Pons (tissue), 1 donor: ENCODE results near the gene MACROD1.
A peak's percentile ranks its signal among the peaks of the same experiment; 100 is the strongest.

Experiments used
- DNase-seq: peaks from one replicate; pipeline ENCODE4 v3.0.0-alpha.2; 2016; ENCODE audit warnings: low spot score

The MACROD1 gene

DNA sequence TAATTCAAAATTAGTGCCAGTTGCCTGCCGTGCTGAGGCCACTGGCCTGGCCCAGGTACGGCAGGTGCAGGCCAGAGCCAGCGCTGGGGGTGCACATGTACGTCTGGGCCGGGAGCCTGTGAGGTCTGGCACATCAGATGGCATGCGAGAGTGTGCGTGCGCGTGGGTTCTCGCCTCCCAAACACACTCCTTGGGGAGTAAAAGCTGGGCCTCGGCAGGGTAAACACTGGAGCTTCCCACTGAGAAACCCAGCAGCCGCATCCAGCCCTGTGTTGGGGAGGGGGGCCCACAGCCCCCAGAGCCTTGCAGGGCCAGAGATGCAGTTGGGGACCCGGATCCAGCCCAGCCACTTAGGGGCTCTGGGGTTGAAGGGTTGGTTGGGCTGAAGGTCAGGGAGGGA is 92.4 kb downstream of the MACROD1 start:
- DNase-seq: no peak

DNA sequence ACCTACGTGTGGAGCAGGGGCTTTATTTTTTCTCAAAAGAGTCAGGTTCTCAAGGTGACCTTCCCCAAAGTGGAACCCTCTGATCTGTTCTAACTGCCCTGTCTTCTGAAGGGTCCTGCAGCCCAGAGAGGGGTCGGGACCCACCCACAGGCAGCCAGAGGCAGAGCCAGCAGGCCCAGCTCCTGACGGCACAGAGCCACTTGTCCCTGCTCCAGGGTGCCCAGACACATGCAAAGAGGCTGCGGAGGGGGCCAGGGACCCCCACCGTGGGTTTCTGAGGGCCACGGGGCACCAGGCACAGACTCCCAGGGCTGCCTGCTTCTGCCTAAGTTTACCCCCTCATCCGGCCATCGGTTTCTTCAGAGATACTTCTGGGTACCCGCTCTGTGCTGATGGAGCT is 93.0 kb downstream of the MACROD1 start:
- DNase-seq: no peak

DNA sequence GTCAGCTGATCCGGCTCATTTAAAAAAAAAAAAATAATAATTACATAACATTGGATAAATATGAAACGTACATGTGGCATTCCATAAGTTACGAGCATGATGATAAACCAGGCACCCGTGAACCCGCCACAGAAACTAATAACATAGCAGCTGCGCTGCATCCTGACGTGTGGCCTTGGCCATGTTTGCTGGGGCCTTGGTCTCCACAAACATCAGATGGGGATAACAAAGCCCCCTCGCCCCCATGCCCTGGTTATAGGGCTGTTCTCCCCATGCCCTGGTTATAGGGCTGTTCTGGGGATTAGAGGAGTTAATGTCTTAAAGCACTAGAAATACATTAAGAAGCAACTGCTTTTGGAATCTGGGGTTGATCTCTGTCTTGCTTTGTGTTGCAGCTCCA is 93.5 kb downstream of the MACROD1 start:
- DNase-seq: no peak

DNA sequence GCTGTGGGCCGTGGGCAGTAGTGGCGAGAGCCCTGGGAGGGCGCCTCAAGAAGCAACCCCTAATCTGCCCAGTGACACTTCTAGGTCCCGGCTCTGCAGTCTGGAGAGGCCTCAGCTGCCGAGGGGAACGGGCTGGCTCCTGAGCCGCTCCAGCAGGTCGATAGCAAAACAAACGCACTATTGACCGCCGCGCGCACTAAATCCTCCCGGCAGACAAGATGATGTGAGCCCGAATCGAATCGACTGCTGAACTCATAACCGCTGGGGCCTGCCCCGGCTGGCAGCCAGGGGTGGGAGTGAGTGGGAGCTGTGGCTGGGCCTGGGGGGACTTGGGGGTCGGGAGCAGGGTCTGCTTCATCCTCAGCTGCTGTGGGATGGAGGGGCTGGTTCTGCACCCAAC is 94.1 kb downstream of the MACROD1 start:
- no peak for DNase-seq

DNA sequence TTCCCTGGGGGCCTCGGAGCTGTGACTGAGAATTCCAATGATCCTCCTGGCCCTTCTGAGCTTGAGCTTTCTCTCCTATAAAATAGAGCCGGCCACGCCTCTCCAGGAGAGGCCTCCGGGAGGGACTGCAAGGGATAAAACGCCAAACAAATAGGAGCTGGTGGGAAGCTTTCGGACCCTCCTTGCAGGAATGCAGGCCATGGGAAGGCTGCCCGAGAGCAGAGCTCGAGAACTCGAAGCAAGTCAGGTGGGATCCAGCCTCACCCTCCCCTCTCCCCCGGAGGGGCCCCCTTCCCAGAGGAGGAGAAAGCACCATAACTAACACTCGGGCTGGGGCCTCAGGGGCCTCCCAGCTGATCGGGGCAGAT is 95.6 kb downstream of the MACROD1 start:
- DNase-seq: no peak

DNA sequence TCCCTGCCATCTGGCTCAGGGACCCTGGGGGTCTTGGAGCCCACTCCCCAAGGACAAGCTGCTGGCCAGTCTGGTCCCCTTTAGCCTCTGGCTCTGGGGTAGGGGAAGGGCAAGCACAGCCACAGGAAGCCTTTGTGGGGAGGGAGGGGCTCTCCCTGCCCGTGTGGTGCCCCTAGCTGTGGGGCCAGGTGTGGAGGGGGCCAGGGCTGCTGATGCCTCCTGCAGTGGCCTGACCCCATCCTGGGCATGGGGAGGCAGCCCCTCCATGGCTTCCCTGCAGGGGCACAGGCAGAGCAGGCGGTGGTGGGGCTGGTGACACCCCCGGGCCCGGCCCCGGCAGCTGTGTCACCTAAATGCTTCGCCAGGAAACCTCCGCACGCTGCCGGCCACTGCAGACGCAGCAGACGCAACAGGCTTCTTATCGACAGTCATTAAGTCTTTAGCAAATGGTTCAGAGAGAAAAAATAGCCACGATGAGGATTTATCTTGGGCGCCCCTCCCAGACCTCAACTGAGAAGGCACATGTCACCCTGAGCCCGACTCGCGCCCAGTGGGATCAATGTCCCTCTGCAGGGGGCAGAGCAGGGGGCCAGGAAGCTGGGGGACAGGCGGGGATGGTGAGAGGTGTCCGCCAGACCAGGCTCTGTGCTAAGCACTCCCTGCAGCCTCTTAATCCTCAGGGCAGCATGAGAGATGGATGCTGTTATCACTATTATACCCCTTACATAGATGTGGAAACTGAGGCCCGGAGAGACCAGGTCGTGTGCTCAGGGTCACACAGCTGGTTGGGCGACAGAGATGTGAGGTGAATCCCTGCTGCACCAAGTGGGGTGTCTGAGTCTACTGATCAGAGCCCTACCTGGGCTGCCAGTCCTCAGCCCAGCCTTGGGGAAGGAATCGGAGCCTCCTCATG is 96.3 kb downstream of the MACROD1 start:
- DNase-seq: no peak

DNA sequence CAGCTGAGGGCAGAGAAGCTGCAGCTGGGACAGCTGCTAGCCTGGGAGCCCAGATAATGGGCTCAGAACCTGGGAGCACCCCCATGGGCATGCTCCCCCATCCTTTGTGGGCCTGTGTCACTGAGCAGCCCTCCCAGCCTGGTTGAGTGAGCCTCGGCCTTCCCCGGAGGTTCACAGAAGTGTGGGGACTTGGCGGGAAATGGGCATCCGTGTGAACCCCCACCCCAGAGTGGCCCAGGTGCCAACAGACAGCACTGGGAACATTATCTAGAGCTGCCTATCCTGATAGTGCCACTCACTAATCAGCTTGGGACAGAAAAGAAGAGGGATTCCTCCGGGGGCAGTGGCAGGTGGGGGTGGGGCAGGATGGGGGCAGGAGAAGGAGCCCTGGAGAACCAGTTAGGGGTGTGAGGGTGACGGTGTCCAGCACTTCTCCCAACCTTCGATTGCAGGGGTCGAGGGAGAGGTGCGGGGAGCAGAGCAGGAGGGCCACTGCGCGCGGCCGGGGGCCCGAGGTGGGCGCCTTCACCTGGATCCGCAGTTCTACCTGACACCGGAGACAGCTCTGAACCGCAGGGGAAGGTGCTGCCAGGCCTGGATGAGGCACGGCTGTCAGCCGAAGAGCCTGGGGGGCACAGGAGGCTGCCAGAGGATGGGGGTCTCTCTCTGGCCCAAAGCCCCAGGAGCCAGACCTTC is 97.1 kb downstream of the MACROD1 start:
- DNase-seq: no peak

DNA sequence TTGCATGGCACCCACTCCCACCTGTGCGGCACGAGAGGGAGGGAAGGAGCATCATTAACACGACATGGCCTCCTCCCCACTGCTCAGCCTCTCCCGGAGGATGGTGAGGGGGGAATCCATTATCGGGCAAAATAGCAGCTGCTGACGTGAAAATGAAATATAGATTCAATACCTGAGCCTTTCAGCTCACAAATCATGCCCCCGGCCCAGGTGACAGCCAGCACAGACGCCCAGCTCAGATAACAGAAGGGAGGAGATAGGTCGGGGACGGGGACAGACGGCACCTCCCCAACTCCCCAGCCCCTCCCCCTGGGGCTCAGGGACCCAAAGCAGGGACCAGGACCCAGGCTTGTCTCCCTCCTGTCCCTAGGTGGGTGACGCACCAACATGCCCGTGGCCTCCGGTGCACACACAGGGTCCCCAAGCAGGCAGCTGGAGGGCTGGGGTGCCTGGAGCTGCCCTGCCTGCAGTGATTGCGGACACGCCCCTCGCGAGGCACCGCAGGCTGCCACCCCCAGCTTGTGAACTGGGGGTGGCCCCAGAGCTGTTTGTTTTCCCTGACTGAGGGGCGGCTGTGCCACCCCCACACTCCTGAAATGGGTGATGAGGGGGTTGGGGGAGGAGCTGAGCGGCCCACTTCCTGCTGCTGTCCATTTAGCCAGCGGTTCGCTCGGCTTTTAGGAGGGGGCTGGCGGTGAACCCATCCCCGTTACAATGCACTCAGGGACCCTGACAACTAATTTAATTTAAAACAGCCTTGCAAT is 98.5 kb downstream of the MACROD1 start:
- DNase-seq: no peak

DNA sequence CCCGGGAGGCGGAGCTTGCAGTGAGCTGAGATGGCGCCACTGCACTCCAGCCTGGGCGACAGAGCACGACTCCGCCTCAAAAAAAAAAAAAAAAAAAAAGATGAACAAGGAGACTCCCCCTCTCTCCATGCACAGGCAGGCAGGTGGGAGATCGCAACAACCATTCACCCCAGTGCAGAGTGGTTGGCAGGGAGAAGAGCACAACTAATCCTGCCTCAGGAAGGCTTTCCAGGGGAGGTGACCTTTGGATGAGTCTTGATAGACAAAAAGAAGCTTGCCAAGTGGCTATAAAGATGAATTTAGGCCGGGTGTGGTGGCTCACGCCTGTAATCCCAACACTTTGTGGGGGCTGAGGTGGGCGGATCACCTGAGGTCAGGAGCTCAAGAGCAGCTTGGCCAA is 100.2 kb downstream of the MACROD1 start:
- no peak for DNase-seq

DNA sequence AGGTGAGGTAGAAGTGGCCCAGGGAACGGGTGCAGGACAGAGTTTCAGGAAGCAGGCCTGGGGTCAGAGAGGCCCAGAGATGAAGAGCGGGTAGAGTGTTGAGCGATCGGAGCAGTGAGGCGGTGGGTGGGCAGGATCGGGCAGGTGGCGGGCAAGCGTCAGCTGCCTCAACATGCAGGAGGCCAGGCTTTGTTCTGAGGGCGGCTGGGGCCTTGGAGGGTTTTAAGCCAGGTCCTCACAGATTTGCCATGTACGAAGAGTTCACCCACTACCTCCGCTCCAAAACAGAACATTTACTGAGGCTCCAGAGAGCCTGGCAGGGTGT is 100.8 kb downstream of the MACROD1 start:
- DNase-seq: no peak

DNA sequence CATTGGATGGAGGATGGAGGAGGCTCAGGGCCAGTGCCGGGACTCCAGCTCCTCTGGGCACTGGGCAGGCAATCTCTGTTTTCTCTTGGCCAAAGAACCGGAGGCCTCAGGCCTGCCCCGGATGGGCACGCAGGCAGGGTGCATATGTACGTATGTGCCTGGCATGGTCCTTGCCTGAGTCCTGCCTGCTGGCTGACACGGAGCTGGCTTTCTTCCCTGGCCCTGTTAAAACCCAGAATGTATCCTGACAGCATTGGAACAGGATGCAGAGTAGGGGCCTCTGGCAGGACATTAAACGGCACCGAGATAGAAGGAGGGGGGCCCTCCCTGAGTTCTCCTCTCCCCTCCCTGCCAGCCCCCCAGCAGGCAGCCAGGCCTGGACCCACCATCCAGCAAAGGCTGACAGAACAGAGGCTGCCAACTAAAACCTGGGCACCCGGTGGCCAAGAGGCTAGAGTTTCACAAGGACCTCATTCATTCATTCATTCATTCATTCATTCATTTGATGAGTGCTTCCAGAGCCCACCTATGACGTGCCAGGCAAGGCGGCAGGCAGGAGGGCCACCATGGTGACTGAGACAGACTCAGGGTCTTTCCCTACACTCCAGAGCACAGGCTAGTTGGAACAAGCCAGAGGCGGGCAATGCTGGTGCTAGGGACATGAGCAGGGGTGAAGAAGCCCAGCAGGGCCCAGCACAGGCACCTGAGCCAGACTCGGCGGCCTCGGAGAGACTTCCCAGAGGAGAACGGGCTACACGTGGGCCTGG is 101.4 kb downstream of the MACROD1 start:
- no peak for DNase-seq

DNA sequence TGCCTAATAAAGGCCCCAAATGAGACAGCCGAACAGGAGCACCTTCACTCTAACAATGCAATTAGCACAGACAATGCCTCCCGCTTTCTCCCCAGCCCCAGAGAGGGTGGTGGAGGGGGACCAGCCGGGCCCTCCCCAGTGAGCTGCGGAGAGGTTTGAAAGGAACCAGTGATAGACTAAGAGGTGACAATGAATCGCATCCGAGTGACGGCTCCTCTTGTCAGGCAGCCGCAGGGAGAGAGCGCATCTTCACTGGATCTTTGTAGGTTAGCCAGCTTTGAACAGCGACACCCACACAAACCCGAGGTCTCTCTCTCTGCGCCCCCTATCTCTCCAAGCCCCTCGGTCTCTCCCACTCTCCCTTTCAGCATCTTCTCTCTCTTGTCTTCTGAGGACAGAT is 102.1 kb downstream of the MACROD1 start:
- peak; percentile 54 for DNase-seq

DNA sequence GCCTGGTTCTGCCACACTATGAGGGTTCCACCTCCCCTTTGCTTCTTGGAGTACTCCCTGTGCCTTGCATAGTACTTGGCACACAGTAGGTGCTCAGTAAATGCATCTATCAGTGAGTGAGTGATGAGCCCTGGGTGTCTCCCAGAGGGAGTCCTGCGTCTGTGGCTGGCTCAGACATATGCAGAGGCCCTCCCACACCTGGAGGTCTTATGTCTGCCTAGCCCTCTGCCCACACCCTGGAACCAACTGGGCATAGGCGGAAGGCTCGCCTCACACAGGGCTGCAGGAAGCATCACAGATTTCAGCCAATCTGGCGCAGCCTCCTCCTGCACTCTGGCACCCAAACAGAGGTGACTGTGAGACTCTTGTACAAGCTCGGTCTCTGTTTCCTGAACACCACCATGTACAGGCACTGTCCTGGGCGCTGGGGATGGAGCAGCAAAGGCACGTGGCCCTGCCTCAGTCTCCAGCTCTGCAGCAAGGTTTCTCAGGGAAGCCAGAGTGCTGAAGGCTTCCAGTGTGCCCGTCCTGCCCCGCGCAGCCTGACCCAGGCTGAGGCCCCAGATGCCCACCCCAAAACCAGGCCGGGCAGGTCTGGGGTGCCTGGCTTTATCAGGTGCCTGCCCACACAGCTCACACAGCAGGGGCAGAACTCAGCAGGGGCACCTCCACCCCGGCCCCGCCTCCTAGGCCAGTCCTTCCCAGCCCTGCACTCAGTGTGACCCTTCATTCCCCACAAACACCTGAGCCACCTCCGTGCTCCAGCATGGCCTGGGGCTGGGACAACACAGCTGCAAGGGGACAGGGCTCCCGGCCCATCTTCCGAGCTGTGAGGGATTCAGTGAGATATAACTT is 103.5 kb downstream of the MACROD1 start:
- DNase-seq: no peak

DNA sequence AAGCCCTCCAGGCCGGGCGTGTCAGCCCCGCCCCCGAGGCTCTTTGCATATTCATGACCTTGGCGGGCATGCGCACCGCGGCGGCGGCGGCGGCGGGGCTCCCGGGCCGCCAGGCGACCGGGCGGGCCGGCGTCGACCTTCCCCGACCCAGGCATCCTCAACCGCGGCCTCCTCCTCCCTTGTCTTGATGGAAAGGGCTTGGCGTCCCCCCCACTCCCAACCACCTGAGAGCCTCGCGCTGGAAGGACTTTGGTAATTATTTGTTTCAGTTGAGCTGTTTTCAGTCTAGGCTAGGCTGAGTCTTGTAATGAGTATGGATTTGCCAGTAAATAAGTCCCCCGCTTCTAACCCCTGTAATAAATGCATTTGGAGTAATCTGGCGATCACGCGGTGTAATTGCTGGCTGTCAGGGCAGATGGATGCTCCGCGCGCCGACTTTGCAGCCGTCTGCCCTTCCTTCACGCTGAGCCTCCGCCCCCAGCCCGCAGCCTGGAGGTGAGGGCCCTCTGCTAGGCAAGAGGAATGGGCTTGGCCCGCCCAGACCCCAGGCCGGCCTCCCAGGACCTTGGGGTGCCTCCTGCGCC is 105.0 kb downstream of the MACROD1 start:
- DNase-seq: peak; percentile 53

DNA sequence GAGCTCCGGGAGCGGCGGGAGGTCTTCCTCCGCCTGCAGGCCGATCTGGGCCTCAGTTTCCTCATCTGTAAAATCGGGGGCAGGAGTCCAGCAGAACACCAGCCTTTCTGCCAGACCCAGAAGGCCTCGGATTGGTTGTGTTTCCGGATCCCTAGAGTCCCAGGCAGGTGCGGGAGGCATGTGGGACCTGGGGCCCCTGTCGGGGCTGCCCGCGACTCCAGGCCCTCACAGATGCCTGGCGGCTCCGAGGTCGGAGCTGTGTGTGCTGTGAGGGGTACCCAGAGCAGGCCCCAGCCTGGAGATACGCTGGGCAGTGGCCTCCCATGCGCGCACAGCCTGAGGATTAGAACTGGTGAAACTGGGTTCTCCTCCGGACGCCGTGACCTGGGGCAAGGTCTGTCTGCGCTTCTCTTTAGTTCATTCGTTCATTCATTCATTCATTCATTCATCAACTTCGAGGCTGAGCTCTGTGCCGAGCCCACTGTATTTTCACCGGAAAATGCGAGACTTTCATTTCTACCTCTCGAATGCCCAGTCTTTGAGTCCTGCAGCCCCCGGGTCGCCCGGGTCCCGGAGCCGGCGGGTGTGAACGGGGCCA is 105.6 kb downstream of the MACROD1 start:
- DNase-seq: no peak

DNA sequence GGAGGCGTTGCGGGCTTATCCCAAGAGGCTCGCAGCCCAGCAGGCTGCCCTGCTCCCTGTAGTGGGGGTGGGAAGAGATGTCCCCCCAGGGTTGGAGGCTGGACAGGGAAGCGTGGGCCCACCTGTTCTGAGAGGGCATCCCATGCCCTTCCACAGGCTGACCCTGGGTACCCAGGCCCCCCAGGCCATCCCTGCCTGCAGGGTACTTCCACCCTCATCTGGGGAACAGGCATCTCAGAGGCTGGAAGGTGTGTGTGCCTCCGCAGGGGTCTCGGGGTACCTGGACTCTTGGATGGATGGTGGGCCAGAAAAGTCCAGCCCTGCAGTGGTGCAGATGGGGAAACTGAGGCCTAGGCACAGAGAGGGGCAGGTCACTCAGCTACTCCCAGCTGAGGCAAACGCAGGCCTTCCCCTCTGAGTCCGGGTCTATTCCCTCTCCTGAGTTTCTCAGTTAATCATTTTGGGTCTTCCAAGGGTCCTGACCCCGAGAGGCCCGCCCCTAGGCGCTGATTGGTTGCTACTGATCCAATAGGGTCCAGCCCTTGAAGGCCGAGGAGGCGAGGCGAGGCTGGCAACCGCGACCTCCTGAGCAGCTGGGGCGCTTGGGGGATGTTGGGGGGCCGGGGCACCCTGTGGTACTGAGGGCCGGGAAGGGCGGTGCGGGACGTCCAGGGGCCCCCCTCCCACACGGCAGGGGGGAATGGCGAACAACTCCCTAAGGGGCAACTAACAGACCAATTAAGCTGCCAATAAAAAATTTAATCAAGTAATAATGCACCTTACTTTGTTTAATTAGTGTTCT is 106.4 kb downstream of the MACROD1 start:
- DNase-seq: no peak

DNA sequence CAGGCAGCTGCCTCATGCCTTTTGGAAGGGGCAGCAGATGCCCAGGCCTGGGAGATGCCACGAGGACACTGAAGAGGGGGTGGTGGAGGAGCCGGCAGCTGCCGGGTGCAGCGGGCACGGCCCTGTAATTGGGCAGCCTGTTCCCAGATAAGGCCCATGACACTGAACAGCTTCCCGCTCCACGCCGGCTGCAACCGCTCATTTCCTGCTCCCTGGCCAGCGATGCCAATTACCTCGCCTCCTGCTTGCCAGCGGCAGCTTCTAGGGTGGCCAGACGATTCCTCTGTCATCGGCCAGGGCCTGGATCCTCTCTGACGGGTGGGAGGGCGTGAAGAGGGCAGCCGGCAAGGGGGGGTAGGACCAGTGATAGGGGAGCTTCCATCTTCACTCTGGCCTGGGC is 107.4 kb downstream of the MACROD1 start:
- no peak for DNase-seq

DNA sequence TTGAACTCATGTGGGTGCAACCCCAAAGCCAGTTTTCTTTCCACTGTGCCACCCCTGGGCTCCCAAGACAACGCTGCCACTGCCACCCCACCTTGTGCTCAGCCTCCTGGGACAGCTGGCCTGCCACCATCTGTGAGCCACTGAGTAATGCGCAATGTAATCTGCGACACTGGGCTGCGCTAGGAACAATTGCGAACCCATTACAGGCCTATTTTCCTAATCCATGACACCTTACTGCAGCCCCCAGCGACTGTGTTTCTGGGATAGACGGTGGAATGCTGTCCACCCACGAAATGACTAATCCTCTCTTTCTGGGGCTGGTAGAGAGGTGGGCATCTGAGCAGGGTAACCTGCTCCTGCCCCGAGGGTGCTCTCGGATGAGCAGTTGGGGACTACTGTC is 108.0 kb downstream of the MACROD1 start:
- DNase-seq: no peak

DNA sequence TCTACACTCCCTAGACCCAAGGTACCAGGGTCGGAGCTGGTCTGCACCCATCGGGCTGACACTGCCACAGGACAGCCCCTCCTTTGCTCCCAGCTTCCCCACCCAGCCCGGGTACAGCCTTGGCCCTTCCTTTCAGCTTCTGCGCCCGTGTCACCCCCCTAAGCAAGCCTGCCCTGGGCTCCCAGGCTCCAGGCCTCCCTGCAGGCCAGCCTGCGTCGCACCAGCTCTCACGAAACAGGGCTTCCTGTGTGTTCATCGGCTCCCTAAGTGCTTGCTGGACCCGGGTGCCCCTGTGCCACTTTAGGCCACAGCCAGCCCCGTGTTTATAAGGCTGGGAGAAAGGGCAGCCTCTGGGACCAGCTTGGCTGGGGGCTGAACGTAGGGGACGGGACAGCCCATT is 109.1 kb downstream of the MACROD1 start:
- no peak for DNase-seq
